ENCODE measurements around the gene TSPAN18. TPM values are rescaled to one million over a fixed set of nuclear protein-coding genes. Genes with fewer than 3 reads are reported as not detected.

Gene TSPAN18
- total RNA-seq, 2 donors from 2014 or later = 3.4 to 13.4 TPM

GRCh38 chr11:44799012-44799411 is 72.2 kb downstream of the TSPAN18 start:
- DNase-seq = no peak

GRCh38 chr11:44802347-44802746 is 75.6 kb downstream of the TSPAN18 start:
- no peak overlapping the region for H3K4me3 ChIP-seq

More at GRCh38 chr11:44799012-44799411, 72.2 kb downstream of the TSPAN18 start:
- intact Hi-C loops (cut with DNase I) = no loop called here
- Histone ChIP-seq H3K36me3 (no peaks in the 10 kb centered on the region), H3K4me1 (no peaks in the 10 kb centered on the region), H3K27me3 (no peaks in the 10 kb centered on the region), H3K4me3 (no peak overlapping the region), H3K9me3 (no peaks in the 10 kb centered on the region), H3K9ac (ENCODE audit: low read depth in 2 of 2, low read length in 2 of 2) (no peak overlapping the region), H3K27ac (no peak overlapping the region)
- TF ChIP-seq CTCF (IDR thresholded peaks at IDR 0.05) = no peak

GRCh38 chr11:44803009-44803408 is 76.2 kb downstream of the TSPAN18 start:
- H3K9ac ChIP-seq (ENCODE audit: low read depth in 2 of 2, low read length in 2 of 2) = no peak overlapping the region
- no peaks in the 10 kb centered on the region for H3K4me1 ChIP-seq
- no peak for DNase-seq
- TF ChIP-seq CTCF (IDR thresholded peaks at IDR 0.05) = no peak
- H3K36me3 ChIP-seq = no peaks in the 10 kb centered on the region
- no peaks in the 10 kb centered on the region for H3K27me3 ChIP-seq
- no peaks in the 10 kb centered on the region for H3K9me3 ChIP-seq
- H3K27ac ChIP-seq = no peak overlapping the region
- intact Hi-C loops (cut with DNase I) = no loop called here
- no peak overlapping the region for H3K4me3 ChIP-seq

More at GRCh38 chr11:44802347-44802746, 75.6 kb downstream of the TSPAN18 start:
- Histone ChIP-seq H3K4me1 (no peaks in the 10 kb centered on the region), H3K36me3 (no peaks in the 10 kb centered on the region), H3K9ac (ENCODE audit: low read depth in 2 of 2, low read length in 2 of 2) (no peak overlapping the region), H3K27ac (no peak overlapping the region), H3K9me3 (no peaks in the 10 kb centered on the region), H3K27me3 (no peaks in the 10 kb centered on the region)
- no peak for DNase-seq
- intact Hi-C loops (cut with DNase I) = no loop called here
- no peak for TF ChIP-seq CTCF (IDR thresholded peaks at IDR 0.05)

GRCh38 chr11:44804449-44805437 is 78.0 kb downstream of the TSPAN18 start:
- Histone ChIP-seq H3K9me3 (no peaks in the 10 kb centered on the region), H3K4me3 (no peak overlapping the region), H3K4me1 (no peaks in the 10 kb centered on the region), H3K36me3 (no peaks in the 10 kb centered on the region), H3K9ac (ENCODE audit: low read depth in 2 of 2, low read length in 2 of 2) (no peak overlapping the region), H3K27ac (peak overlapping the region; percentile 55), H3K27me3 (no peaks in the 10 kb centered on the region)
- intact Hi-C loops (cut with DNase I) = no loop called here
- no peak for DNase-seq
- no peak for TF ChIP-seq CTCF (IDR thresholded peaks at IDR 0.05)

- no peak for DNase-seq
Measured at GRCh38 chr11:44805596-44805995, 78.8 kb downstream of the TSPAN18 start.

More at GRCh38 chr11:44805596-44805995, 78.8 kb downstream of the TSPAN18 start:
- no peak for TF ChIP-seq CTCF (IDR thresholded peaks at IDR 0.05)
- no peaks in the 10 kb centered on the region for H3K36me3 ChIP-seq
- H3K4me3 ChIP-seq = no peak overlapping the region
- intact Hi-C loops (cut with DNase I) = no loop called here
- no peaks in the 10 kb centered on the region for H3K4me1 ChIP-seq
- H3K27ac ChIP-seq = no peak overlapping the region
- H3K9me3 ChIP-seq = no peaks in the 10 kb centered on the region
- no peaks in the 10 kb centered on the region for H3K27me3 ChIP-seq
- H3K9ac ChIP-seq (ENCODE audit: low read depth in 2 of 2, low read length in 2 of 2) = no peak overlapping the region

All from colonic mucosa (tissue), 4 donors.